HG02610 (cell line): ENCODE results near the gene CFTR.
A peak's percentile ranks its signal among the peaks of the same experiment; 100 is the strongest.

Source experiments
- ATAC-seq: cut with Tn5 transposase; IDR thresholded peaks from one replicate; pipeline ENCODE4 v1.9.1; 2021; ENCODE audit warnings: mild to moderate bottlenecking, moderate library complexity; ENCODE audit not compliant: unreplicated experiment

CFTR gene

DNA sequence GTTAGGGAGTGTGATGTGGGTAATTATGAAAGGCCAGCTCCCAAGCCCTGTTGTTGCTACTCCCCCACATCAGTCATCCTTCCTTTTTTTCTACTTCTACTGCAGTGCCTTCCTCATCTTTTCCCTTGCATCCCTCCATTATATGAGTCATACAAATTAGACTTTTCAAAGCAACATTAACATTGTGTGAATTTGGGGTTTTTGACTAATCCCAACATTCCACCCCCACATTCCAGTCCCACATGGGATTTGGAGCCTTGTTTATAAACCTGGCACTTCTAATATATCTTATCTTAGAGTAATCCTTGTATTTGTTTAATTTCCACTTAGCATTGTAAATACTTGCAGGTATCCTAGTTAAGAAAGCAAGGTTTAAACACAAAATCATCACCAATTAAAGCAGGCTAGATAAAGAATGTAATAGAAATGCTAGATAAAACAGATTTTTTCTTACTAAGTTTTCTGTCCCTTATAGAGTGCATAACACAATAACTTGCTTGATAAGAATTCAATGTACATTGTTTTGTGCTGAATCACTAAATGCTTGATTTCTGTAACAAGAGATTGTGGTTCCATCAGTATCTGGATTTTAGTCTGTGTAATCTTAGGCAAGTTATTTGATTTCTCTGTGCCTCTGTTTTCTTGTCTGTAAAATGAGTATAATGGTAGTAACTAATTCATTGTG is 165.8 kb downstream of the CFTR start:
- ATAC-seq, result no peak

DNA sequence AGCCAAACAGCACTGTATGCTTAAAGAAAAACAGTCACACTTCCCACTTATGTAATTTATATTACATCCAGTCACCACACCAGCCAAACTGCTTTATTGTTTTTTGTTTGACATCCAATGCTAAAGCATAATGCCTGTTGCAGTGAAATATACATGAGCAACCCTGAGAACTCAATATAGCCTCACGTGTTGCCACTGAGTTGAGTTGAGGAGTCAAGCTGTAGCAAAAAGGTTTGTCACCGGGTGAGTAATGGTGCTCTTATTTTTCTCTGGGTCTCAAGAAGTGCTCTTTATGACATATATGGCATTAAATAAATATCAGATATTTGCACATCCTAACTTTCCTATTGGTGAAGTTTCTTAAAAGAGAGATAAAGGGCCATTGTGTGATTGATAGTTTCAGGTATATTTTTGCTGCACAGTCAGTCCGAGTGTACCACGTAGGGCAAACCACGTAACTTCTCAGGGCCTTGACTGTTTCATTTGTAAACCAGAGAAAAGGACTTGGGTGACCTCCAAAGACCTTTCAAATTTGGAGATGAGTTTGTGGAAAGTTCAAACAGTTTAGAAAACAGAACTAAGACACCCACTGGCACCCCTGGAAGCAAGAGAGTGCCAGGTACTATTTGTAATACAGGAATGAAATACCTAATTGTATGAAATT is 168.5 kb downstream of the CFTR start:
- ATAC-seq, result no peak

DNA sequence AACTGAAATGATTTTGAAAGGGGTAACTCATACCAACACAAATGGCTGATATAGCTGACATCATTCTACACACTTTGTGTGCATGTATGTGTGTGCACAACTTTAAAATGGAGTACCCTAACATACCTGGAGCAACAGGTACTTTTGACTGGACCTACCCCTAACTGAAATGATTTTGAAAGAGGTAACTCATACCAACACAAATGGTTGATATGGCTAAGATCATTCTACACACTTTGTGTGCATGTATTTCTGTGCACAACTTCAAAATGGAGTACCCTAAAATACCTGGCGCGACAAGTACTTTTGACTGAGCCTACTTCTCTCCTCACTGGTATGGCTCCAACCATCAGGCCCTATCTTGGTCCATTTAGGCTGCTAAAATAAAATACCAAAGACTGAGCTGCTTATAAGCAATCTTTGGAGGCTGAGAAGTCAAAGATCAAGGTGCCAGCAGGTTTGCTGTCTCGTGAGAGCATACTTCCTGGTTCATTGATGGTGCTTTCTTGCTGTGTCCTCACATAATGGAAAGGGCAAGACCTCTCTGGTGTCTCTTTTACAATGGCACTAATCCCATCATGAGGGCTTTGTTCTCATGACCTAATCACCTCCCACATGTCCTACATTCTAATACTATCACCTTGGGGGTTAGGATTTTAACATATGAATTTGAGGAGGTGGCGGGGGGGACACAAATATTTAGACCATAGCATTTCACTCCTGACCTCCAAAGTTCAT is 173.3 kb downstream of the CFTR start:
- no peak for ATAC-seq

DNA sequence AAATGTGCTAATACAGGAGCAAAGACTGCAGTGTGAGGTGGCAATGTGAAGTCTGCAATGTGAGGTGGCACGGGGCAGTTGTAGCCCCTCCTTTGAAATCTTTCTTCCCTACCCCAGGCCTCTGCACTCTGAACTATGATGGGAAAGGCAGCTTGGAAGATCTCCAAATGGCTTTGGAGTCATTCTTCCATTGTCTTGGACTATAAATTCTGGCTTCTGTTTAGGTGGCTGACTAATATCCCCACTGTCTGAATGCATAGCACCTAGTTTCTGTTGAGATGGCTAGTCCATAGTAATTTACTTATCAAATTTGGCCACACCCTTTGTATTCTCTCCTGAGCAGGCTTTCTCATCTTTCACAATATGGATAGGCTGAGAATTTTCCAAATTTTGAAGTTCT is 175.0 kb downstream of the CFTR start:
- ATAC-seq, result no peak

DNA sequence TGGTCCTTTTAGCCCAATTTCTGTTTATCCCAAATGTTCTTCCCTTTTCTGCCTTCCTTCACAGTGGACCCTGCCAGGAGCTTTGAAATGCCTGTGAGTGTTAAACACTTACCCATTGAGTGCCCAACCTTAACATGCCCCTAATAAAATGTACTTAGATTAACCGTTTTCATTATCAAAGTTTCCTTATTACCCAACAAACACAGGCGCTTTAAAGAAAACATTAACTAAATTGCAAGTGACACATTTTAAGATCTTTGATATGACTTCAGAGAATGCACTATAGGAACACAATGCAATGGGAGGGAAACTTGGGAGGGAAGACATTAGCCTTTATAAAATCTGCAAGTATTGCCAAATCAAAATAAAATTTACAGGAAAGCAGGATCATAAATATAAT is 177.0 kb downstream of the CFTR start:
- ATAC-seq, result no peak

DNA sequence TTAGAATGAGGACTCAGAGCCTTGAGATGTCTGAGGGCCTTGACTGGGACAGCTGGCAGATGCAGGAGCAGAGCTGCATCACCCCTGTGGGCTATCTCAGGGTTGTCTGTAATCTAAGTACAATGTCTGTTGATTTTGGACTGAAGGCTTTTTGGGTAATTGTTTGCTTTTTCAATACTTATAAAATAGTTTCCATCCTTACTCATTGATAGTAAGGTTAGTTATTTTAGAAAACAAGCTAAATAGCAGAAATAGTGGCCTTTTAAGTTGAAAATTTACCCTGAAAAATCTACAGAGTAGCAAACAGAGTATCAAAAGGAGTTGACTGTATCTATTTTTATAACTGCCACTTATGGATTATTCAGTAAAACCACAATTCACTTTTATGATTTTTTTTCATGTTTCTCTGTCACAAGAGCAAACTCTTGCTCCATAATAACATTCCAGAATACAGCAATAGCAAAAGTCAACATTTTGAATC is 179.7 kb downstream of the CFTR start:
- no peak for ATAC-seq

DNA sequence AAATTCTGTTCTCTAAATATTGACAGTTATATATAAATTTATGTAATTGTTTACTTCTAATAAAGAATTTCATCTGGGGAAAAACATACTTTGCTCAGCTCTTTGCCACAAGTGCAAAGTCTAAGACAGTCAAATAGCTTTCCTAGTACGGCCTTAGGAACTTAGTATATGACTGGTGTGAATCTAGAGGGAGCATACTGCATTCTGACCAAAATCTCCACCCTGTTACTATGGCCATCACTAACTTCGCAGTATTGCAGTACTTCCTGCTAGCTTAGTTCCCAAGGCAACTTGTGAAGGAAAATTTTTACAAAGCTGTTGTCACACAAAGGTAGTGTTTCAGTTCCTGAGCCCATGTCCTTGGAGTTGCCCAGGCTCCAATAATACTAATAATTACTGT is 181.5 kb downstream of the CFTR start:
- ATAC-seq, result no peak

DNA sequence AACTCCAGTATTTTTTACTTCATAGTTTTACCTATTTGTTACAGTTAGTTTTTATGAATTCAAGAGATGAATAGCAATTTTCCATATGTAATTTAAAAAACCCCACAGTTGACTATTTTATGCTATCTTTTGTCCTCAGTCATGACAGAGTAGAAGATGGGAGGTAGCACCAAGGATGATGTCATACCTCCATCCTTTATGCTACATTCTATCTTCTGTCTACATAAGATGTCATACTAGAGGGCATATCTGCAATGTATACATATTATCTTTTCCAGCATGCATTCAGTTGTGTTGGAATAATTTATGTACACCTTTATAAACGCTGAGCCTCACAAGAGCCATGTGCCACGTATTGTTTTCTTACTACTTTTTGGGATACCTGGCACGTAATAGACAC is 184.2 kb downstream of the CFTR start:
- ATAC-seq, result no peak

DNA sequence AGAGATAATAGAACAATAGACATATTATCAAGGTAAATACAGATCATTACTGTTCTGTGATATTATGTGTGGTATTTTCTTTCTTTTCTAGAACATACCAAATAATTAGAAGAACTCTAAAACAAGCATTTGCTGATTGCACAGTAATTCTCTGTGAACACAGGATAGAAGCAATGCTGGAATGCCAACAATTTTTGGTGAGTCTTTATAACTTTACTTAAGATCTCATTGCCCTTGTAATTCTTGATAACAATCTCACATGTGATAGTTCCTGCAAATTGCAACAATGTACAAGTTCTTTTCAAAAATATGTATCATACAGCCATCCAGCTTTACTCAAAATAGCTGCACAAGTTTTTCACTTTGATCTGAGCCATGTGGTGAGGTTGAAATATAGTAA is 185.5 kb downstream of the CFTR start:
- ATAC-seq, result no peak

DNA sequence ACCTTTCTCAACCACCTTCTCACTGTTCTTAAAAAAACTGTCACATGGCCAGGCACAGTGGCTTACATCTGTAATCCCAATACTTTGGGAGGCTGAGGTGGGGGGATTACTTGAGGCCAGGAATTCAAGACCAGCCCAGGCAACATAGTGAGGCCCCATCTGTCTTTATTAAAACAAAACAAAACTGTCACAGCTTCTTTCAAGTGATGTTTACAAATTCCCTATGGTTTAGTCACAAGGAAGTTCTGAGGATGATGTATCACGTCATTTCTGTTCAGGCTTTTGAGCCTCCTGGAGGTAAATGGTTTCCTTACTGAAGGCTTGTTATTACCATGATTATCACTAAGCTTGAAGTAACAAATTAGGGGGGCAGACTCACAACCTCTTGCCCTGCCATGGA is 186.2 kb downstream of the CFTR start:
- ATAC-seq, result no peak

DNA sequence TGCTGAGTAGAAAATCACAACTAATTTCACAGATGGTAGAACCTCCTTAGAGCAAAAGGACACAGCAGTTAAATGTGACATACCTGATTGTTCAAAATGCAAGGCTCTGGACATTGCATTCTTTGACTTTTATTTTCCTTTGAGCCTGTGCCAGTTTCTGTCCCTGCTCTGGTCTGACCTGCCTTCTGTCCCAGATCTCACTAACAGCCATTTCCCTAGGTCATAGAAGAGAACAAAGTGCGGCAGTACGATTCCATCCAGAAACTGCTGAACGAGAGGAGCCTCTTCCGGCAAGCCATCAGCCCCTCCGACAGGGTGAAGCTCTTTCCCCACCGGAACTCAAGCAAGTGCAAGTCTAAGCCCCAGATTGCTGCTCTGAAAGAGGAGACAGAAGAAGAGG is 186.9 kb downstream of the CFTR start:
- no peak for ATAC-seq

DNA sequence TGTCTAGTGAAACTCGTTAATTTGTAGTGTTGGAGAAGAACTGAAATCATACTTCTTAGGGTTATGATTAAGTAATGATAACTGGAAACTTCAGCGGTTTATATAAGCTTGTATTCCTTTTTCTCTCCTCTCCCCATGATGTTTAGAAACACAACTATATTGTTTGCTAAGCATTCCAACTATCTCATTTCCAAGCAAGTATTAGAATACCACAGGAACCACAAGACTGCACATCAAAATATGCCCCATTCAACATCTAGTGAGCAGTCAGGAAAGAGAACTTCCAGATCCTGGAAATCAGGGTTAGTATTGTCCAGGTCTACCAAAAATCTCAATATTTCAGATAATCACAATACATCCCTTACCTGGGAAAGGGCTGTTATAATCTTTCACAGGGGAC is 187.6 kb downstream of the CFTR start:
- ATAC-seq, result no peak

DNA sequence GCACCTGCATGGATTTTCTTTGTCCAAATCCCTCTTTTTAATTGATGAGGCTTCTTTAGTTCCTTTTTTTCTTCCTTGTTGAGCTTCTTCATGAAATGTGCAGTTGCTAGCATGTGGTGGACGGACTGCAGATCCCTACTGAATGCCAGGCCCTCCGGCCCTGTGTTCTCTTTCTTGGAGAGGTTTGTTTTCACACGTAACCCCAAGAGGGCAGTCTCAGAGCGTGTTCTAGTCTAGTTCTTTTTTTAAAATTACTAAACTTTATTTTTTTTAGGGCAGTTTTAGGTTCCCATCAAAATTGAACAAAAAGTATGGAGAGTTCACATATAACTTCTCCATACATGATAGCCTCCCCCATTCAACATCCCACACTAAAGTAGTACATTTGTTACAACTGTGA is 190.0 kb downstream of the CFTR start:
- ATAC-seq, result no peak

DNA sequence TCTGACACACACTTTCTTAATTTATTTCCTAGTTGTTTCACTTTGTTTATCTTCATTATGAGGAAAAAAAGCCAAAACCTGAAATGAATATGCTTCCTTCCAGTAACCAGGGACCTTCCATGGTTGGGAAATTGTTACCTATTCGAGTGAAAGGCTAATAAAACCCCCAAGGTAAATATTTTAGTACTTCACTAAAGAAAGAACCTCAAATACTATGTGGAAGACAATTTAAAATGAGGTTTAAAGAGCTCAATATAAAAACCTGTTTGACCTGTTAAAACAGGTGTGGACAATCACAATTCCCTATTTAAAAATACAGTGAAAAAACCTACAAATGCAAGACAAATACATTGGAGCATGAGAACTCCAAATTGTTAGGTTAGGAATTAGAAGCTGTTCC is 192.6 kb downstream of the CFTR start:
- no peak for ATAC-seq

DNA sequence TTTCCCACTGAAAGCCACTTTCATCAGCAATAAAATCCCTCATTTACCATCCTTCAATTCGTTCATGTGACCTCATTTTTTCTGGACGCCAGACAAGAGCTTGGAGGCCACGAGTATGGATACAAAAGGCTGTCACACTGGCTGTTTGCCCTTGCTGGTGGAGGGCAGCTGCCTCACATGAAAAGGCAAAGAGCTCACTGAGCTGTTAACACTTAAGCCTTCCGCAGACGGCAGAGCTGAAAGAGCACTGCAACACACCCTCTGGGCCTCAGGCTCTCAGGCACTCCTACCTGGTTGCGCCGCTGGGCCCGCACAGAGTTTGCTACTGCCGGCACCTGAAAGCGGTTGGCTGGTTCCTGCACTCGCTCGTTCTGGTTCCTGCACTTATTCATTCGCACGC is 193.5 kb downstream of the CFTR start:
- ATAC-seq, result no peak

DNA sequence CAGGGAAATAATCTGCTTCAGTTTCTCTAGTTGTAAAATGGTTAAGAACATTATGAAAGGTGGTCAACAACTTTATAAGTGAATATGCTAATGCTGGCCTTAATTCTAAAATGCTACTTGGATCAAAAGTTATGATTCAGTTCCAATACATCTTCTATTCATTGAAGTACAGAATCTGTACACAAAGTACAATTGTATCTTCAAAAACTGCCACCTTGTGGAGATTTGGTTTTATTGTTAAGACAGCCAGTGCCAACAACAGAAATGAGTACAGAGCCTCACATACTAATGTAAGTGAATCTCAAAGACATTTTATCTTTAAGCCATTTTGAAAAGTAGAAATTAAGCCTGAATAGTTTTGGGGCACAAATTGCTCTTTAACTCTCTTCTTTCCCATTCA is 194.0 kb downstream of the CFTR start:
- peak; percentile 51 for ATAC-seq

DNA sequence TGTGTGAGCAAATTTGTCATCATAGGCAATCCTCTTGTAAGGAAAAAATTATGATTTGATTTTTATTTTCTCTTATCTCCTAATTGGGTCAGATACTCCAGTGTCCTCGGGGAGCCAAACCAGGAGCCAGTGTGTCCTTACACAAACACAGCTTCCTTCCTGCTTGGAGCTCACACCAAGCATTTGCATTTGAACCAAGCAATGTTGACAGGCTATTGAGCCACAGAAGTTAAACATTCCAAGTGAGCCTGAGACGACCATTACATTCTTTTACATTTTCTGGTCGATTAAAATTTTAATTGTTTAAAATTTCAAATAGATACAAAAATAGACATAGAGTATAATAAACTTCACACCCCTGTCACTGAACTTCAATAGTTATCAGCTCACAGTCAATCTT is 194.8 kb downstream of the CFTR start:
- no peak for ATAC-seq

DNA sequence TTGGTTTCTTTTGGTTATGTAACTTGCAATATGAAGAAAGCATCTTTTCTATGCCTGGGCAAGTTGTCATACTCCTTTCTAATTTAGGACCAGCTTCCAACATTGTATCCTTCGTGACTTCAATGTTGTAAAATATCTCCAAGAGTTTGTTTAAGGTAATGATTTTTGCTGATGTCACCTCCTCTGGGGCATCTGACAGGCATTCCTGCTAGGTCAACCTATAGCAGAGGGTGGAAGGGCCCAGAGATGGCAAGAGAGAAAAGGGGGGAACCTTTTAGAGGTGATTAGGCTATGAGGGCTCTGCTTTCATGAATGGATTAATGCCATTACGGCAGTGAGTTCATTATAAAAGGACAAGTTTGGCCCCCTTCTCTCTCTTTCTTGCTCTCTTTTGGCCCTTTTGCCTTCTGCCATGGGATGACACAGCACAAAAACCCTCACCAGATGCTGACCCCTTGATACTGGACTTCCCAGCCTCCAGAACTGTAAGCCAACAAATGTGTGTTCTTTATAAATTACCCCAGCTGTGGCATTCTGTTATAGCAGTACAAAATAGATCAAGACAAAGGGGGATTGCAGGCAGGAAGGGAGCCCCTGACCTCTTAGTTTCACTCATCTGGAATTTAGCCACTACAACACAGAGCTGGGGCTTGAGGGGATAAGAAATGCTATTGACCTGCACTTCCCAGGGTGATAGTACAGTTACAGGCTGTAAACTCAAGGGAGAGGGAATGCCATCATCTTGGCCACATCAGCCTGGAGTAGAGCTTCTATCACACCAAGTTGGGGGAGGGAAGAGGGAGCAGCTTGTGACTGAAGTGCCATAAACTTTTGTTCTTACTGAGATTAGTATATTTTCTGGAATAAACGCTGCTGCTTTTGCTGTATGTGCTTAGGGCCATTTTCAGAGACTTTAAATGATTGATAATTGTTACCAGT is 195.9 kb downstream of the CFTR start:
- ATAC-seq, result no peak

DNA sequence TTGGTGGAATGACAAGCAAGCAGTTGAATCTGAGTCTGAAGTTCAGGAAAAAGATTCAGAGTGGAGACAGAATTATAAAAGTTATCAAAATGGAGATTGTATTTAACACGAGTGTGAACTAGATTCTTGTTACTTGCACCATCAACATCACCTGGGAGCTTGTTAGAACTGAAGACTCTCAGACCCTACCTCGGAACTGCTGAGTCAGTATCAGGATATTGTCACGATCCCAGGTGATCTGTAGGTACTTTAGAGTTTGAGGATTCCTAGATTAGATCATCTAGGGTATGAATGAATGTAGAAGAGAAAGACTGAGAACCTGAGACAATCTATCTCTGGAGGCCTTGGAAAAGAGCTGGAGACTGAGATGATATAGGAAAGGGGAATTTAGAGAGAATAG is 199.3 kb downstream of the CFTR start:
- ATAC-seq, result no peak

DNA sequence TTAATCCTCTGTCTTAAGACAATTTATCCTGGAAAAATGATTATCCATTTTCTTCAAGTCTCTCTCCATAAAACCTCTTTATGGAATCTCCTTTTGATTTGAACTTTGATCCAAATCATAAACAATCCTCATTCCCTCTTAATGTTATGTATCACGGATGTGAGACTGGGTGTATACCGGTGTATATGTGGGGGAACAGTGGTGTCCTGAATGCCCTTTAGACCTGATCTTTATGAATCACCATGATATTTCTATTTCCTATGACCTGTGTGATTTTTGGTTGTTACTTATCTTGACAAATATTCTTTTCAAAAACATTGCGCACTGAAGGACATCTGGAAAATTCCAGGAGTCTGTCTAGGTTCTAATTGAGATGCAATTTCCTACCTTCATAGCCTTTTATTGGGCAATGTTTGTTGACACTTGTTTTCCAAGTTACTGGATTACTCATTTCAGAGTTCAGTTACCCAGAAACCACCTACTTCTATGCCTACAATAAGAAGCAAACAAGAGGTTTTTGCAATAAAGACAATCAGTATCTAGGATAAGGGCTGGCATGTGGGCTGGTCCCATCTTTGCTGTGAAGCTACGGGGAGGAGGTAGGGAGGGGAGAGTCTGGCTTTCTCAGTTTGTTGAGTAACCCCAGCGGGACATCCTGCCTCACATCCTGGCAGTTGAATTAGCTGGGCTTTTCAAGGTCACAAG is 203.0 kb downstream of the CFTR start:
- no peak for ATAC-seq
